Testis (tissue), 3 donors: ENCODE measurements around the gene ALOX15. TPM values are rescaled to one million over a fixed set of nuclear protein-coding genes. Genes with fewer than 3 reads are reported as not detected.

Experiments used
- DNase-seq: peaks from one replicate; pipeline ENCODE4 v3.0.0-alpha.2; 2019
- H3K27ac ChIP-seq, 2 donors: fragments of 200-600 bp; sonication (generic); one replicate each; pipeline ENCODE4 v1.5.1; 2019
- H3K27me3 ChIP-seq: fragments of 200-600 bp; sonication (generic); one replicate; pipeline ENCODE4 v1.5.1; 2019
- H3K36me3 ChIP-seq: fragments of 200-600 bp; sonication (generic); one replicate; pipeline ENCODE4 v1.5.1; 2017; ENCODE audit warnings: low read depth; ENCODE audit errors: missing control alignments
- H3K4me1 ChIP-seq: fragments of 200-600 bp; sonication (generic); one replicate; pipeline ENCODE4 v1.5.1; 2019
- H3K4me3 ChIP-seq, 2 donors: fragments of 200-600 bp; sonication (generic); one replicate each; pipeline ENCODE4 v1.5.1; 2017 to 2019
- H3K9me3 ChIP-seq: fragments of 200-600 bp; sonication (generic); one replicate; pipeline ENCODE4 v1.5.1; 2017
- POLR2A ChIP-seq: fragments of 450-650 bp; IDR thresholded peaks from one replicate; pipeline ENCODE4 v1.6.1; 2017; ENCODE audit warnings: antibody characterized with exemption, mild to moderate bottlenecking, moderate library complexity
- WGBS, 2 donors: methylation state at CpG; one replicate each; pipeline ENCODE4 v1.1.5; 2018; 5-methylcytosine and 5-hydroxymethylcytosine counted together
- intact Hi-C: fragments of 100-400 bp; cut with DNase I; formaldehyde crosslinking; loops from one replicate; pipeline ENCODE4 v1.15.1; 2023; ENCODE audit warnings: low total_unique reads
- polyA plus RNA-seq: library from polyadenylated mRNA; stranded (reverse); fragments of 350-450 nt; fragmentation: Illumina TruSeq; extraction: RNeasy Lipid Tissue Mini Kit (QIAGEN cat#74804); gene quantifications from one replicate; pipeline ENCODE4 v1.2.3, GENCODE V29; 2014; ENCODE audit warnings: low read depth, low replicate concordance; ENCODE audit not compliant: insufficient read depth
- total RNA-seq, 2 donors: library from RNA; depleted of rRNA; stranded (reverse); fragments of >200 nt; gene quantifications; one replicate each; pipeline ENCODE4 v1.2.3, GENCODE V29; 2016
- TF ChIP-seq, protein P1 (sequence below), 3 experiments: fragments of 450-650 bp in 2 of 3; fragments of 200-600 bp in 1 of 3; sonication (generic) in 1 of 3; IDR thresholded peaks; one replicate each; pipeline ENCODE4 v1.5.1; 2016 to 2019; ENCODE audit warnings: antibody characterized with exemption in 3 of 3, mild to moderate bottlenecking in 2 of 3, moderate library complexity in 1 of 3

ALOX15 gene
- total and polyA plus RNA-seq, 3 donors from 2014 or later = 1.3 to 5.2 (median 2.4) TPM

DNA sequence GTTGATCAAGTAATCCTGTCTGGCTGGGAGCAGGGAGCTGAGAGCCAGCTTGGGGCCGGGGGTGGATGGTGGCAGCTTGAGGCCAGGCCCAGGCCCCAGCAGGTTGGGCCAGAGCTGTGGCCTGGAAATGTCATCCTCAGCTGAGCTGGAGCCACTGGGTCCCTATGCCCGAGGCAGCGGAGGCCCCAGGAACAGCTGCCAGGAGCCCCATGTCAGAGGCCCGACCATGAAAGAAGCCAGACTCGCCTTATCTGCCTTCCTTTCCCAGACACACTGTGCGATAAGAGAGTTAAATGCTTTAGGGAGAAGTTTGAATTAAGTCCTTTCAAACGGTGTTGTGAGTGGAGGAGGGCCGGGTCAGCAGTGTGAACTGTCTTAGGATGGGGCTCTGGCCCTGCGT, 53.7 kb downstream of the ALOX15 start:
- Histone ChIP-seq H3K9me3 (no peaks in the 10 kb centered on the region), H3K27ac (no peak overlapping the region), H3K4me1 (peaks cover 6% of the 10 kb centered on the region), H3K36me3 (no peaks in the 10 kb centered on the region), H3K27me3 (no peaks in the 10 kb centered on the region), H3K4me3 (no peak overlapping the region)
- no peak for TF ChIP-seq POLR2A
- TF ChIP-seq, protein P1, sequence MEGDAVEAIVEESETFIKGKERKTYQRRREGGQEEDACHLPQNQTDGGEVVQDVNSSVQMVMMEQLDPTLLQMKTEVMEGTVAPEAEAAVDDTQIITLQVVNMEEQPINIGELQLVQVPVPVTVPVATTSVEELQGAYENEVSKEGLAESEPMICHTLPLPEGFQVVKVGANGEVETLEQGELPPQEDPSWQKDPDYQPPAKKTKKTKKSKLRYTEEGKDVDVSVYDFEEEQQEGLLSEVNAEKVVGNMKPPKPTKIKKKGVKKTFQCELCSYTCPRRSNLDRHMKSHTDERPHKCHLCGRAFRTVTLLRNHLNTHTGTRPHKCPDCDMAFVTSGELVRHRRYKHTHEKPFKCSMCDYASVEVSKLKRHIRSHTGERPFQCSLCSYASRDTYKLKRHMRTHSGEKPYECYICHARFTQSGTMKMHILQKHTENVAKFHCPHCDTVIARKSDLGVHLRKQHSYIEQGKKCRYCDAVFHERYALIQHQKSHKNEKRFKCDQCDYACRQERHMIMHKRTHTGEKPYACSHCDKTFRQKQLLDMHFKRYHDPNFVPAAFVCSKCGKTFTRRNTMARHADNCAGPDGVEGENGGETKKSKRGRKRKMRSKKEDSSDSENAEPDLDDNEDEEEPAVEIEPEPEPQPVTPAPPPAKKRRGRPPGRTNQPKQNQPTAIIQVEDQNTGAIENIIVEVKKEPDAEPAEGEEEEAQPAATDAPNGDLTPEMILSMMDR (IDR thresholded peaks at IDR 0.05) = no peak
- 51 to 64% methylated on average over 9 of the region's 9 CpGs for whole genome bisulfite sequencing, 2 donors
- no peak for DNase-seq
- intact Hi-C loops = no loop called here

DNA sequence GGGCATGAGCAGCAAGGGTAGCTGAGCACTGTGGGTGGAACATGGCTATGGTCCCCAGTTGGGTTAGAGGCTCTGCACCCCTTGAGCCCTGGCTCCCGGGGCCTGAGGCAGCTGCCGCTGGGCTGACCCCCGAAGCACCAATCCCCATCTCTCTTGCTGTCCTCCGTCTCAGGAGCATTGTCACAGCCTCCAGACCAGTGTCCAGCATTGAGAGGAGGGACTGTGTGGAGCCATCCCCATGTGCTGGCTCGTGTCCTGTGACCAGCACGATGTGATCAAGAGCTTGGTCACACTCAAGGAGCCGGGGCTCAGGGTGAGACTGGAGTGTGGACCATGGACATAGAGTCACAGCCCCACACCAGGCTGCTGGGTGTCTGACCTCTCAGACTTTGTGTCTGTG, 54.3 kb downstream of the ALOX15 start:
- Histone ChIP-seq H3K27me3 (no peaks in the 10 kb centered on the region), H3K27ac (no peak overlapping the region), H3K9me3 (no peaks in the 10 kb centered on the region), H3K4me3 (no peak overlapping the region), H3K36me3 (no peaks in the 10 kb centered on the region), H3K4me1 (peaks cover 6% of the 10 kb centered on the region)
- whole genome bisulfite sequencing, 2 donors = 83 to 97% methylated on average over 4 to 7 of the region's 7 CpGs
- no peak for TF ChIP-seq POLR2A
- TF ChIP-seq, protein P1 (IDR thresholded peaks at IDR 0.05) = no peak
- DNase-seq = no peak
- intact Hi-C loops = no loop called here

GRCh38 chr17:4586043-4586442, 55.4 kb downstream of the ALOX15 start:
- no peaks in the 10 kb centered on the region for H3K27me3 ChIP-seq
- no peak overlapping the region for H3K27ac ChIP-seq
- H3K36me3 ChIP-seq = no peaks in the 10 kb centered on the region
- WGBS, 2 donors = 83 to 89% methylated on average over 9 of the region's 9 CpGs
- TF ChIP-seq, protein P1 (IDR thresholded peaks at IDR 0.05) = no peak
- TF ChIP-seq POLR2A = no peak
- H3K4me3 ChIP-seq = no peak overlapping the region
- H3K9me3 ChIP-seq = no peaks in the 10 kb centered on the region
- no peak for DNase-seq
- intact Hi-C loops = no loop called here
- H3K4me1 ChIP-seq = peaks cover 6% of the 10 kb centered on the region

- TF ChIP-seq POLR2A = no peak
- TF ChIP-seq, protein P1 (IDR thresholded peaks at IDR 0.05) = no peak
- peaks cover 6% of the 10 kb centered on the region for H3K4me1 ChIP-seq
- no peak overlapping the region for H3K27ac ChIP-seq
- H3K9me3 ChIP-seq = no peaks in the 10 kb centered on the region
- intact Hi-C loops = no loop called here
- no peak overlapping the region for H3K4me3 ChIP-seq
- H3K36me3 ChIP-seq = no peaks in the 10 kb centered on the region
- H3K27me3 ChIP-seq = no peaks in the 10 kb centered on the region
- 84% methylated on average over 7 of the region's 7 CpGs; no CpG with 5 or more reads in 1 of the 2 donors for WGBS, 2 donors
- no peak for DNase-seq
These were observed 55.9 kb downstream of the ALOX15 start for GRCh38 chr17:4585638-4585994.

GRCh38 chr17:4584917-4585637, 56.4 kb downstream of the ALOX15 start:
- peaks cover 6% of the 10 kb centered on the region for H3K4me1 ChIP-seq
- intact Hi-C loops = no loop called here
- WGBS, 2 donors = 31 to 37% methylated on average over 20 to 28 of the region's 57 CpGs
- H3K27ac ChIP-seq = no peak overlapping the region
- no peaks in the 10 kb centered on the region for H3K9me3 ChIP-seq
- TF ChIP-seq, protein P1 (IDR thresholded peaks at IDR 0.05) = no peak
- no peak for TF ChIP-seq POLR2A
- H3K36me3 ChIP-seq = no peaks in the 10 kb centered on the region
- peak overlapping the region; percentile 12 to 44 for H3K4me3 ChIP-seq
- H3K27me3 ChIP-seq = no peaks in the 10 kb centered on the region
- DNase-seq = no peak
